ENCODE data around the gene TXNDC15. TPM values are rescaled to one million over a fixed set of nuclear protein-coding genes. Genes with fewer than 3 reads are reported as not detected.

Gene TXNDC15
- total and polyA plus RNA-seq, 2 of the 13 experiments (the other 11 are each of a cell fraction or from before 2014, with no cell fraction given), result 22.2 to 49.9 TPM

DNA sequence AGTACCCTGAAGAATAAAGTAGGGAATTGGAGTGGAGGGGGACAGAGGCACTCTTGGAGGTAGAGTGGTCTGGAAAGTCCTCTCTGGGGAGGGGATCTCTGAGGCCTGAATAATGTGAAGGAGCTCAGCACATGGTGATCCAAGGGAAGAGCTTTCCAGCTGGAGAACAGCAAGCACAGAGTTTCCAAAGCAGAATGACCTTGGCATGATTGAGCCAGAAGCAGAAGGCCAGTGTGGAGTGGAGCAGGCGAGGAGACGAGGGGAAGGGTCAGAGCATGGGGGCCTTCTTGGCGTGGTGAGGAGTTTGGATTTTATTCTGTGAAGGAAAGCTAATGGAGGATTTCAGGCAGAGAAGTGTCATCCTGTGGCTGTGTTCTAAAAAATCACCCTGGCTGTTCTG is 39.1 kb downstream of the TXNDC15 start:
- WGBS (ENCODE audit: low lambda C conversion rate), result 94% methylated on average over 3 of the region's 3 CpGs

More for the DNA sequence above, 39.1 kb downstream of the TXNDC15 start:
- Histone ChIP-seq H3K27ac (ENCODE audit: extremely low read length, insufficient read depth, low read length) (no peak overlapping the region), H3K4me1 (ENCODE audit: insufficient read depth, low read length) (peaks cover 14% of the 10 kb centered on the region), H2AFZ (ENCODE audit: low read length) (no peak overlapping the region), H3K9ac (ENCODE audit: insufficient read depth, low read depth, low read length) (no peak overlapping the region), H3K36me3 (replicated peaks in 1 of 2; ENCODE audit: control insufficient read depth in 1 of 2, insufficient read depth in 2 of 2, low read length in 2 of 2) (peaks cover 4 to 40% of the 10 kb centered on the region in 2 experiments; a peak in 4 of 5 replicates), H4K20me1 (ENCODE audit: insufficient read depth, low read length) (no peaks in the 10 kb centered on the region), H3K4me2 (ENCODE audit: low read depth, low read length) (no peak overlapping the region), H3K27me3 (ENCODE audit: control insufficient read depth in 1 of 2, insufficient read depth in 2 of 2, low read length in 2 of 2) (no peaks in the 10 kb centered on the region), H3K79me2 (ENCODE audit: insufficient read depth, low read length) (no peaks in the 10 kb centered on the region), H3K4me3 (replicated peaks in 1 of 3; ENCODE audit: insufficient read depth in 1 of 3, low read depth in 2 of 3, low read length in 3 of 3) (no peak overlapping the region), H3K9me3 (ENCODE audit: low read length) (no peaks in the 10 kb centered on the region)
- in situ Hi-C loops (cut with HindIII; ENCODE audit: extremely low pct_ligation_motif_present, low pct_unique_long_range_greater_than_20kb), result no loop called here
- TF ChIP-seq ZNF484 (CRISPR knock-in tag; IDR thresholded peaks at IDR 0.05; ENCODE audit: borderline replicate concordance, low read depth) (no peak), ZNF446 (CRISPR knock-in tag; IDR thresholded peaks at IDR 0.05) (no peak), SMAD3 (CRISPR knock-in tag; IDR thresholded peaks at IDR 0.05) (no peak), AKAP8 (CRISPR knock-in tag; IDR thresholded peaks at IDR 0.05) (no peak), KDM6A (CRISPR knock-in tag; IDR thresholded peaks at IDR 0.05; ENCODE audit: low read depth) (no peak), HIVEP1 (CRISPR knock-in tag; IDR thresholded peaks at IDR 0.05) (no peak), ZNF329 (CRISPR knock-in tag; IDR thresholded peaks at IDR 0.05; ENCODE audit: low read depth) (no peak), MEIS2 (CRISPR knock-in tag; IDR thresholded peaks at IDR 0.05) (no peak), BRD4 (CRISPR knock-in tag; IDR thresholded peaks at IDR 0.05) (no peak), POLR2AphosphoS5 (IDR thresholded peaks at IDR 0.05; ENCODE audit: low read depth, low read length) (no peak), ZNF615 (CRISPR knock-in tag; IDR thresholded peaks at IDR 0.05; ENCODE audit: borderline replicate concordance) (no peak), ZNF841 (CRISPR knock-in tag; IDR thresholded peaks at IDR 0.05; ENCODE audit: borderline replicate concordance) (no peak), TP53 (CRISPR knock-in tag; conservative IDR thresholded peaks at IDR 0.05) (no peak), SOX5 (CRISPR knock-in tag; IDR thresholded peaks at IDR 0.05; ENCODE audit: borderline replicate concordance) (no peak), ZNF468 (CRISPR knock-in tag; IDR thresholded peaks at IDR 0.05) (no peak), ZFAT (CRISPR knock-in tag; conservative IDR thresholded peaks at IDR 0.05) (no peak), ZNF772 (CRISPR knock-in tag; IDR thresholded peaks at IDR 0.05) (no peak)
- TF ChIP-seq, protein P1, sequence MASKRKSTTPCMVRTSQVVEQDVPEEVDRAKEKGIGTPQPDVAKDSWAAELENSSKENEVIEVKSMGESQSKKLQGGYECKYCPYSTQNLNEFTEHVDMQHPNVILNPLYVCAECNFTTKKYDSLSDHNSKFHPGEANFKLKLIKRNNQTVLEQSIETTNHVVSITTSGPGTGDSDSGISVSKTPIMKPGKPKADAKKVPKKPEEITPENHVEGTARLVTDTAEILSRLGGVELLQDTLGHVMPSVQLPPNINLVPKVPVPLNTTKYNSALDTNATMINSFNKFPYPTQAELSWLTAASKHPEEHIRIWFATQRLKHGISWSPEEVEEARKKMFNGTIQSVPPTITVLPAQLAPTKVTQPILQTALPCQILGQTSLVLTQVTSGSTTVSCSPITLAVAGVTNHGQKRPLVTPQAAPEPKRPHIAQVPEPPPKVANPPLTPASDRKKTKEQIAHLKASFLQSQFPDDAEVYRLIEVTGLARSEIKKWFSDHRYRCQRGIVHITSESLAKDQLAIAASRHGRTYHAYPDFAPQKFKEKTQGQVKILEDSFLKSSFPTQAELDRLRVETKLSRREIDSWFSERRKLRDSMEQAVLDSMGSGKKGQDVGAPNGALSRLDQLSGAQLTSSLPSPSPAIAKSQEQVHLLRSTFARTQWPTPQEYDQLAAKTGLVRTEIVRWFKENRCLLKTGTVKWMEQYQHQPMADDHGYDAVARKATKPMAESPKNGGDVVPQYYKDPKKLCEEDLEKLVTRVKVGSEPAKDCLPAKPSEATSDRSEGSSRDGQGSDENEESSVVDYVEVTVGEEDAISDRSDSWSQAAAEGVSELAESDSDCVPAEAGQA (IDR thresholded peaks at IDR 0.05; ENCODE audit: low read depth), result no peak
- TF ChIP-seq, protein P1 (CRISPR knock-in tag; IDR thresholded peaks at IDR 0.05; ENCODE audit: borderline replicate concordance), result no peak
- TF ChIP-seq, protein P2, sequence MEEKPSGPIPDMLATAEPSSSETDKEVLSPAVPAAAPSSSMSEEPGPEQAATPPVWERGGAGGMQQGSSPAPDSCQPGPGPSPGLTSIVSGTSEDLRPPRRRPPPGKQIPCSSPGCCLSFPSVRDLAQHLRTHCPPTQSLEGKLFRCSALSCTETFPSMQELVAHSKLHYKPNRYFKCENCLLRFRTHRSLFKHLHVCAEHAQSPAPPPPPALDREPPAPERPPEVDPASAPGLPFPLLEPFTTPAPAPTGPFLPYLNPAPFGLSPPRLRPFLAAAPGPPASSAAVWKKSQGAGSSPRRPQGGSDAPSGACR (CRISPR knock-in tag; IDR thresholded peaks at IDR 0.05), result no peak
- no TSS peak for BruUV-seq (replicated peaks)
- CTCF ChIA-PET (ENCODE audit: low intra/inter-chr PET ratio, low total read pairs), result no interaction called here
- intact Hi-C loops (cut with micrococcal nuclease; ENCODE audit: unreplicated experiment), result no loop called here
- DNase-seq (ENCODE audit: low spot score), result no peak
- no peak for ATAC-seq
- FAIRE-seq, result no peak
- POLR2A ChIA-PET, result interaction anchor here (1.2 kb wide), 1 partner anchor 9 kb away, joined by 4 read pairs; the partner anchor contains the start of gene PCBD2

All from HepG2 (cell line).